GM19467 (cell line): ENCODE data around the gene FARS2.

Experiments
- ATAC-seq: cut with Tn5 transposase; IDR thresholded peaks from one replicate; pipeline ENCODE4 v1.9.1; 2021; ENCODE audit warnings: mild to moderate bottlenecking, moderate library complexity; ENCODE audit not compliant: unreplicated experiment

Gene FARS2

DNA sequence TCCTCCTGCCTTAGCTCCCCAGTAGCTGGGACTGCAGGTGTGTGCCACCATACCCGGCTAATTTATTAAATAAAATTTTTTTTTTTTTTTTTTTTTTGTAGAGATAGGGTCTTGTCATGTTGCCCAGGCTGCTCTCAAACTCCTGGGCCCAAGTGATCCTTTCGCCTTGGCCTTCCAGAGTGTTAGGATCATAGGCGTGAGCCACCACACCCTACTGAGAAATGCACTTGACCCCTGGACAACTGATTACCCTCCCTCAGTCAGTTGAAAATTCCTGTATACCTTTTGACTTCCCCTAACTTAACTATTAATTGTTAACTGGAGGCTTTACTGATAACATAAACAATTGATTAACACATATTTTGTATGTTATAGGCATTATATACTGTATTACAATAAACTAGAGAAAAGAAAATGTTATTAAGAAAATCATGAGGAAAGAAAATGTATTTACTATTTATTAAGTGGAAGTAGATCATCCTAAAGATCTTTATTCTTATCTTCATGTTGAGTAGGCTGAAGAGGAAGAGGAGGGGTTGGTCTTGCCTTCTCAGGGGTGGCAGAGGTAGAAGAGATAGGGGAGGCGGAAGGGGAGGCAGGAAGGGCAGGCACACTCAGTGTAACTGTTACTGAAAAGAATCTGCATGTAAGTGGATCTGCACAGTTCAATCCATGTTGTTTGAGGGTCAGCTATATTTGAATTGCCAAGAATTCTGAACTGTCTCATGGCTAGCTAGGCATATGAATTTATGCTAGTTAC, 104.3 kb downstream of the FARS2 start:
- no peak for ATAC-seq

DNA sequence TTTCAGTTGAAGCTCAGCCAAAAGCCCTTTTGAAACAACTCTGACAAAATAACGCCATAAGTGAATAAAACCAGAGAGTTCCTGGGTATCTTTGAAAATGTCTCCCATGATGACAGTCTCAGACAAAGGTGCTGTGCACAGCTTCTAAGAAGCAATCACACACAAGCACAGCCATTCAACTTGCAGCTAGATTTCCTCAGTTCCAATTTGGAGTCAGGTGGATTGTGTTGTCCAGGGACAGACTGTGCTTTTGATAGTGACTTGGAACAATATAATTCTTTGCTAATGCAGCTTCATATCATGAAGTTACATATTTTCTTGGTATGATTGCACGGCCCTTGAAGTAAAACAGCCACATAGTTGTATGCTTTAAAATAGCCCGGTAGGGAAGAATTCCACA, 105.6 kb downstream of the FARS2 start:
- ATAC-seq: no peak

DNA sequence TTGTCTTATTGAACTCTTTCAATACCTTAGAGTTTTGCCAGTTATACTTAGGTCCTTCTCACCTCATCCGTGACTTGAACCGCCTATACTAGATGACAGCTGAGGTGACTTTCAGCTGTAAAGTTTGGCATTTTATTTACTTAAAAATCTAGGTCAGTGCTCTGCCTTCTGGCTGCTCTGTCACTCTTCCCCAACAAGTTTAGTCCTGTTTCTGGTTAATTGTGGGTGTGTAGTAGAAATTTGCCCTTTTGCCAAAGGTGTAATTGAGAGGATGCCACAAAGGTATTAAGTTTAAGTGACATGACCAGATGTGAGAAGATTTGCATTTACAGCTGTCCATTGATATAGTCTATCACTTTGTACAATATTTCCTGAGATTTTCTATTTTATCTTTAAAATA, 106.2 kb downstream of the FARS2 start:
- no peak for ATAC-seq

DNA sequence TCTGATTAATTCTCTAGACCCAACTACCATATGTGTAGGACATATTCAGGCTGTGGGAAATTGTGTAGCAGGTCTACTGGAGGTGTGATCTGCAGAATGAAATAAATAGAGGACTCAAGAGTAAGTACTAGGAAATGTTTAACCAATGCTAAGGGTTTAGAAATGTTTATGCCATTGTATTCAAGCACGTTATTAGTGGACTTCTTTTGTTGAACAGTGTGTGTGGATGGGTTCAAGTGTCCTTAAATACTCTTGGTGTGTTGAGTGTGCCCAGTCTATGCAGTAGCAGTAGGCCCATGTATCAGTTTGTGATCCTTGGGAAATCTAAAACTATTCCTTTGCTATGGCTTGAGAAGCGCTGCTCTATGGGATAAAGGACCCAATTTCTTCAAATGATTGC, 112.1 kb downstream of the FARS2 start:
- ATAC-seq: no peak

DNA sequence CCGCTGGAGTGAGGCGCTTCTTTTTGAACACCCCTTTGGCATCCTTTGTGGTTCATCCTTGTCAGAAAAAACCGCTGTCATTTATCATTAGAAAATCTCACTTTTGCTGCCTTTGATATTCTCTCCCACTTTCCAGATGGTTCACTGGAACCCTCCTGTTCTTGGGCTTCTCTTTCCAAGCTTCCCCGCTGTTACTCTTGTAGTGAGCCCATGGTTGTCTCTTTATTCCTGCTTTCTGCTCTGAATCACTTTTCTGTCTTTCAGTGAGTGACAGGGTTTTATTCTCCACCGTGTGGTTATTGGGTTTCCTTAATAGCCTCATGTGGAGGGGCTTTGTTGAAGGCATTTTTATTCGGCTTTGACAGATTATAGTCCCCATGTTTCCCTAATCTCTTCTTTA, 117.0 kb downstream of the FARS2 start:
- no peak for ATAC-seq

DNA sequence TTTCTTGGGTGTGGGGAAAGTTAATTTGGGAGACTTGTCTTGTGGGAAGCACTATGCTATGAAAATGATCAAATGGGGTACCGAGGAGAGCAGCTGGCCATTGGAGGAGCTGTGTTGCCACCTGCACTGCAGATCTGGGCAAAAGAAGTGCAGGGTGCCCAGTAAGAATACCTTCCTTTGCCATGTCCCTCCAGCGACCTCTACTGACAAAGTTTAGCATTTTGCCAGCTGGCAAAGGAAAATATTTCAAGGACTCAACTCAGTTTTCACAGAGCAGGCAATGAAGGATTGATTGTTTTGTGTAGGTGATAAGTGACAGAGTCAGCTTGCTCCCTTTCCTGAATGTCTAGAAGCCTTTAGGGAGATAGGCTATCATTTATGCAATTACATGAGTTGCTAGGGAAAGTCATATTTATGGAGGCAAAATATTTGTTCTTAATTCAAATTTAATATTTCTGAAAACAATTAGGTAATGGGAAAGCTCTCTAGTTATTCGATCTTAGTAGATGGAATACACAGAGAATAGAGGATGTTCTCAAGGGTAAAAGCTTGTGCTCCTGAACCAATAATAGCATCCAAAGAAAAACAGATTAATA, 118.4 kb downstream of the FARS2 start:
- ATAC-seq: no peak

DNA sequence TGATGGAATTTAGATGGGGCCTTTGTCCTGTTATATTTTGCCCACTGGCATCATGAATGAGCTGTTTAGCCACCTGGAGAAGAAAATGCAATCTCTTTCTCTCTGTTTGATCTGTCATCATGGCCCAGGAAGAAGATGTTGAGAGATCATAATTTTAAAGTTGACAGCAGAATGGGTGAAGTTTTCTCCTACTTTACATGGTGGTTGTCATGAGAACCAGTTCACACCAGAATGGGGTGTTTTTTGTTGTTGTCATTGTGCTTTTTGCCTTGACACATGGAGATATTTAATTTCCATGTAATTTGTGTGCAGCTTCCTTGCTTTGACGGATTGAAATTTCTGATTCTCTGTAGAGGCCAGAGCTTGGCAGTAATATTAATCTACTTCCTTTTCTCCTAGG, 122.5 kb downstream of the FARS2 start:
- ATAC-seq: no peak

DNA sequence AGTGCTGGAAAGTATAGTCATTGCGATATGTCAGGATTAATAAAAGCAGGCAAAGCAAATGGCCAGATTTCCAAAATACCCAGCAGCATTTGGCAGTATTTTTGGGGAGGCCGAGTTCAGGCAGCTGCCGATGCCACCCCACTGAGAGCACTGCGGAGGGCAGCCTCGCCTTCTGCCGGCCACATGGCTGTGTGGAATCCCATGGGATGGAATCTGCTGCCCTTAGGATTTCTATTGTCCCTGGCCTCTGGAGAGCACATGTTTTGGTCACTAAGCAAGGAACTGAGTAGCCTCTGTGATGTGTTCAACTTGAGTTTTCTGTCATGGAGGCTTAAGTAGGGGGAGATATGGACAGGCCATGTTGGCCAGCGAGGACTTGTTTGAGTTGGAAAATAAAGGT, 123.0 kb downstream of the FARS2 start:
- ATAC-seq: no peak

DNA sequence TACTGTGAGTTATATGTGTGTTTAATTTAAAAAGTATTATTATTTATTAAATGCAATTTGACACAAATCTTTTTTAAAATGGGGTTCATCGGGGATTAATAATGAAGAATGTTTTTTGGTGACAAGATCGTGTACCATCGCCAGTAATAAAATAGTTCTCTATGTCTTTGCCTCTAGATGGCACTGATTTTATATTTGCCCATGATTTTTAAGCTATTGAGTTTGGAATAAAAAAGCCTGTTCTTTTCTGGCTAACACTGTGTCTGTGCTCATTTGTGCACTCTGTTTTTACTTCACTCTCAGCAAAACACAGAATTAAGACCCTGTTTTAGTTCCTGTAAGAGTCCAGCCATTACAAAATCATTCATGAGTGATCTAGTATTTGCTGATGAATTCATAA, 127.0 kb downstream of the FARS2 start:
- ATAC-seq: no peak

DNA sequence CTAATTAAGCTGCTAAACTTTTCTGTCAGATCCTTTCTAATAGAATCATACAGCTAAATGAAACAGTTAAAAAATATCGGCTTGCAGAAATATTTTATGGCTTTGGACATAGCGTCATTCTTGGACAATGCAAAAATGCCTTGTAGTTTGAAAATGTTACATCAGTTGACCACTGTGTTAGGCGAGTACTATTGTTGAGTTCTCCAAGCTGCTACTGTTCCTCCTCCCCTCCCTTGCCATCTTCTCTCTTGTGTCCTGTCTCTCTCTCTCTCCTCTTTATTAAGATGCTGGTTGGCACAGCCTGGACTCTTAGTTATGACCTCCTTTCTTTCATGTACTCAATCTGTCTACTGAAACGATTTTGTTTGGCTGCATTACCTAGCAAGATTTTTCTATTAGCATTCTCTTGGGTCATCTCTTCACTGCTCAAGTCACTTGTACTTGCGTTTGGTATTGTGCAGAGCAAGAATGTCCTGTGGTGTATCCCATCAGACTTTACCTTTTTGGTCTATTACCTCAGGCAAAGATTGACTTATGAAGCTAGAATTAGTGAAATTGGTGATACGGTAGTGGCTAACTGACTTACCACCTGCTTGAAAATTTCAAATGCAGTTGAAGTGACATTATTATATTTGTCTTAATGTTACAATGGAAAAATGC, 127.9 kb downstream of the FARS2 start:
- ATAC-seq: no peak

DNA sequence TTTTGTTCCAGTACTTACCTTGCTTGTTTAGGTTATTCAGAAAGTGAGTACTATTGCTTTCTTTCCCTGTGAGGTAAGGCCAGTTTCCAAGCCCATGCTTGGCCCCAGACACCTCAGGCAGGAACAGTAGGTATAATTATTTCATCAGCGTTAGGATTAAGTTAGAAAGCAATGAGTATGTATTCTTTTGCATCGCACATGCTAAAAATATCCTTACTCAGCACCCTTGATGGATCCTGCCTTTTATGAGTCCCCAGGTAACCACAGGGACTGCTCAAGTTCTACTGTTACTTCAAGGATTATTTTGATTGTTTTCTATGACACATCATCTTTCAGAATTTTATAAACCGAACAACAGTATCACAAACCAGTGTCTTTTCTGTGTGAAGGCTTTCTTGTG, 128.9 kb downstream of the FARS2 start:
- ATAC-seq: no peak

DNA sequence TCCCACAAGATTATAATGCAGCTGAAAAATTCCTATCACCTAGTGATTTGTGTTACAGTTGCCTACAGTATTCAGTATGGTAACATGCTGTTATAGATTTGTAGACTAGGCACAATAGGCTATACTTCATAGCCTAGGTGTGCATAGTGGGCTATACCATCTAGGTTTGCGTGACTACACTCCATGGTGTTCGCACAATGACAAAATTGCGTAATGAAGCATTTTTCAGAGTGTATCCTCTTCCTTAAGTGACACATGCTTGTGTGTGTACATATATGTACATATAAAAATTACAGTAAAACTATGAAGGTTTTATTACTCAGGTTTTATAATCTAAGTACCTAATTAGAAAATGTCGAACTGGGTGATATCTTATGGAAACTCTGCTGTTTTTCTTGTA, 133.0 kb downstream of the FARS2 start:
- ATAC-seq: no peak

DNA sequence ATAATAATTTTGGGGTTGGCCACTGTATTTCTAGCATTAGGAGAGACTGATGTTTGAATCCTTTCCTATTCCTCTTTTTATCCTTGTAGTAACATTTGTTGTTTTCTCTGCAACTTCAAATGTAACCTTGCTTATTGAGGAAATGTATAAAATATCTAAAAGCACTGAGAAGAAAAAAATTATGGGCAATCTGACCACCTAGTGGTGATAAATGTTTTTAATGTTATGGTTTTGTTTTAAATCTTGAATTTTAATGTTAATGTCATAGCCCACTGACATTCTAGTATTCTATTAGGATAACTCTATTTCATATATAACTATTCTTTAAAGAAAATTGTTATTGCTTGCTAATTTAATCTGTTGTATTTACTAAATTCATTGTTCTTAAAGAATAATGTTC, 134.4 kb downstream of the FARS2 start:
- no peak for ATAC-seq

DNA sequence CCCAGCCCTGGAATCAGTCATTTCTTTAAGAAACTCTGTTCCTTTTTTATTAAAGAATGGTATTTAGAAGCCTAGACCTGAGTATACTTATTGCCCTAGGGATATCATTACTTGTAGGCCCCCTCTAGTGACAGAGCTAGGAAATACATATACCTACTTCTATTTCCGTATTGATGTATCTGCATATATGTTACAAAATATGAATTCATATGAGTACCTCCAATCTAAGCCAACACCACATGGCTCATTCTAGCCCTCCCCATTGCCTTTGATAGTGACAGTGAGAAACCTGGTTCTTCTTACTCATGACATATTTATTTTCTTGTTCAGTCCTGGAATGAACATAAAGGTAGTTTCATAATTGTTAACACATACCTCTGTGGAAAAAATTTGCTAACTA, 137.2 kb downstream of the FARS2 start:
- peak; percentile 58 for ATAC-seq

DNA sequence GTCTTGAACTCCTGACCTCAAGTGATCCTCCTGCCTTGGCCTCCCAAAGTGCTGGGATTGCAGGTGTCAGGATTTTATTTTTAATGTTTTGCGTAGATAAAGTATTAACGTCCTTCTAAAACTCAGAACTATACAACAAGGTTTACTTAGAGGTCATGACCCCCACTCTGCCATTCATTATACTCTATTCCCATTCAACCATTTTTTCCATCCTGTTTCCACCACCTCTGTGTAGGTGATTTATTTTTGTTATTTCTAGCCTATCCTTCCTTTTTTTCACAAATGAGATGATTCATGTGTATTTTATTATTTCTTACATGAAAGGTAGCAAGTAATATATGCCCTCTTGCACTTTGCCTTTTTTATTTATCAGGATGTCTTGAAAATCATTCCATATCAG, 138.1 kb downstream of the FARS2 start:
- ATAC-seq: no peak

DNA sequence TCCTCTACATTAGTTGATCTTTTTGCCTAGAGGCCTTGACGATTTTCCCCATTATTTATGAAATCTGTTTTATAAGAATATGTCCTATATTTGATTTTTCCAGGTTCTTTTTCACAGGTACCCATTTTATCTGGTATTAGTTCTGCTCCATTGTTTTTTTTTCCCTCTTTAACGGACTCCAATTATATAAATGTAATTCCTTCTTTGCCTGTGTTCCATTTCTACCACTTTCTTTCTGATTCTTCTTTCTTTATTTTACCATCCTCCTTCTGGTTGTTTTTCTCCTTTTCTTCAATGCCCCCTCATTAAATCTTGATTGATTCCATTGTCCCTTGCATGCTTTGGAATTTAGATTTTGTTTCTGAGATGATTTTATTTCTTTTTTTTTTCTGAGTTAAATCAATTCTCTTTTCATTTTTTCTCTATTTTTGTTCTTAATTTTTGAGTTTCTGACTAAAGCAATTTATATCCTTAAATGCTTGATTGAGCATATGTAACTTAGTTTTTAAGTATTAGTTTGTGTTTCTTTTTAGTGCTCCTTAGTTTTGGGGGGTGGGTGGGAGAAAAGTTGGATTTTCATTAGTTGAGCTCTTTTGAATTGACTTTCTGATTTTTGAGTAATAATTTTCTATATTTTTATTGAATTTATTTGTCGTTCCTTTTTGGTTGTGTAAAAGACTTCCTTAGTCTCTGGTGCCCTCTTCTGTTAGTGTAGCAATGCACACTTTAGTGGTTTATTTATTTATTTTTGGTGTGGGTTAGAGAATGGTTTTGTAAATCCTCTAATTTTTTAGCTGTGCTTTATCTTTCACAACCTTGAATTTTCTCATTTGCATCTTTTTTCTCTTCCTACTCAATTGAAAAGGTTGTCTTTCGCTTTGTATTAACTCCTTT, 140.8 kb downstream of the FARS2 start:
- no peak for ATAC-seq

DNA sequence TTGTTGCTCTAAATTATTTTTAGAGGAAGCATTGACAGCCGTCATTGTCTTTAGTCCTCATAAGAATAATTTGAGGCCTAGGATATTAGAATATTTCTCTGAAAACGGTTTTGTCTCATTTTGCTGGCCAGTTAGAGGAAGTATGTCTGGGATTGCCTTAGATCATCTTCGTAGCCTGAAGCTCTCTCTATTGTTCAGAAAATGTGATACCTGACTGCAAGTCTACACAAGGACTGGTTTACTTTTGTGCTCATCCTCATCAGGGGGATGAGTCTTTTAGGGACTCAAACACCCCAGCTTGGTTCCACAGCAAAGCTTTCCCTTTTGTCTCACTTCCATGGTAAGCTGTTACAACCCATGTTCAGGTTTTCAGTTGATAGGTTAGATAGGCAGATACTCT, 141.8 kb downstream of the FARS2 start:
- ATAC-seq: no peak

DNA sequence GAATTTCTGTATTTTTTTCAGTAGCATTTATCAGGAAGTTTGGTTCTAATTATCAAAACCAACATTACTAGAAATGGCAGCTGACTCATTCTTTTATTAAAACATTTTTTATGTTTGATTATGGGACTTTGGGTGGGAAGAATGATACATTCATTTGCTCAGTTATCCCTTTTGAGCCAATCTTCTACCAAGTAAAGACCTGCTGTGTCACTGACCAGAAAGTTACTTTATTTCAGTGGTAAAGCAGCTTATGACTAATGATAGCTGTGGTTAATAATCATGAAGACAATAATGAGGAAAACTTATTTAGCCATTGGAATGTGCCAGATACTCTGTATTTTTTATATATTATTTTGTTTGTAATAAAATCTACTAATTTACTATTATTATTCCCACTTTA, 142.3 kb downstream of the FARS2 start:
- no peak for ATAC-seq

DNA sequence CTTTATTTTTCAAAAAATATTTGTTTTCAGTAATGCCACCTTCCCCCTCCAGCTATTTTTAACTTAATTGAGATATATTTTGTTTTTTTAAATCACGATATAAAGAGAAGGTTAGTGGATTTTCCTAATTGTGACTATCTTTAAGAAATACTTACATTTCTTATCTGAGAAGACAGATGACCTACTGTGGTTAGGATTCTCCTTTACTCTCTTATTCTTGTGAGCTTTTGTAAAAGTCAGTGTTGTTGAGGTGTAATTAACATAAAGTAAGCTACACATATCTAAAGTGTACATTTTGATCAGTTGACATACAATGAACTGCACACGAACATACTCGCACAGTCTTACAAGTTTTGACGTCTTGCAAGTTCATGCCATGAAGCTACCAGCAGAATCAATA, 144.7 kb downstream of the FARS2 start:
- no peak for ATAC-seq

DNA sequence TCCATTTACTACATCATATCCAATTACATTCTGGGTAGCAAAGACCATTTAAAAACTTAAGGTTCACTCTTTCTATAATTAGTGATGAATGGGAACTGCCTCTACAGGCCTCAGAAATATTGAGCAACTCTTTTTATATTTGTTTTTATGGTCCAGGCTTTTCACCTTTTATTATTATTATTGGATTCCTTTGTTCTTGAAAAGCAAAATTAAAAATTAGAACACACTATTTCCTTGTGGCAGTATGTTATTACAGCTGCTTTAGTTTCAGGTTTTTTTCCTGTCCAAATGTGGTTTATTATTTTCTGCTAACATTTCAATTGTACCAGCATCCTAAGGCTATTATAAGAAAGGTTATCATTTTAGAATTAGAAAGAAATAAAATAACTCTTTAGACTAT, 150.1 kb downstream of the FARS2 start:
- no peak for ATAC-seq

DNA sequence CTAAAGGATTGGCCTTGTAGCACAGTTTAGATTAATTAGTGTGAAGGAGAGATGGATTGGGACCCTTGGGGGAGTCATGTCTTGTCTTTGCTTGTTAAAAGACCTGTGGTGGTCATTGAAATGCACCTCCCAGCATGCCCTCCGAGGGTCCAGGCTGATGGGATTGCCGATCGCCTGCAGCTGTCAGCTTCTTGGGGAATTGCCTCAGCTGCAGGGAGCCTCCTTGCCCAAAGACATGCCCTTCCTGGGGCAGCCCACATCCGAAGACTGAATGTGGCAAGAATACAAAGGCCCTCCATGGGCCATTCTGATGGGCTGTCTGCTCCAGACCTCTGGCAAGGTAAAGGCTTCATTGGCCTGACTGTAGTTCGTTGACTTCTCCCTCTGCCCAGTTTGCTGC, 150.7 kb downstream of the FARS2 start:
- ATAC-seq: no peak
